ENCODE measurements around the gene ANKRD40CL.
A peak's percentile ranks its signal among the peaks of the same experiment; 100 is the strongest.

Gene ANKRD40CL

DNA sequence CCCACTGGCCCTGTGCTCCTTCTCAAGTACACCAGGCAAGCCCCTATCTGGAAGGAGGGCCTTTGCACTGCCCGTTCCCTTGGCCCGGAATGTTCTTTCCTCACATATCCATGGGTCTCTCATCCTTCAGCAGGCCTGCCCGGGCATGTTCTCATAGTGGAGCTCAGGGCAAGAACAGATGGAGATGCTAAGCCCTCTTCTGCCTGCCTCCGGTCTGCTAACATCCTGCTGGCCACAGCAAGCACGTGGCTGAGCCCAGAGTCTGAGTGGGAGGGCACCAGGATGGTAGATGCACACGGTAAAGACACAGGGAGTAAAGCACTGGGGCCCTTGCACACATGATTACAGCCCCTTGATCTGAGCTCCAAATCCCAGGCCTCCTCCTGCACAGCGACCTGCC is 19.8 kb upstream of the ANKRD40CL start:
- DNase-seq (ENCODE audit: low spot score): no peak

DNA sequence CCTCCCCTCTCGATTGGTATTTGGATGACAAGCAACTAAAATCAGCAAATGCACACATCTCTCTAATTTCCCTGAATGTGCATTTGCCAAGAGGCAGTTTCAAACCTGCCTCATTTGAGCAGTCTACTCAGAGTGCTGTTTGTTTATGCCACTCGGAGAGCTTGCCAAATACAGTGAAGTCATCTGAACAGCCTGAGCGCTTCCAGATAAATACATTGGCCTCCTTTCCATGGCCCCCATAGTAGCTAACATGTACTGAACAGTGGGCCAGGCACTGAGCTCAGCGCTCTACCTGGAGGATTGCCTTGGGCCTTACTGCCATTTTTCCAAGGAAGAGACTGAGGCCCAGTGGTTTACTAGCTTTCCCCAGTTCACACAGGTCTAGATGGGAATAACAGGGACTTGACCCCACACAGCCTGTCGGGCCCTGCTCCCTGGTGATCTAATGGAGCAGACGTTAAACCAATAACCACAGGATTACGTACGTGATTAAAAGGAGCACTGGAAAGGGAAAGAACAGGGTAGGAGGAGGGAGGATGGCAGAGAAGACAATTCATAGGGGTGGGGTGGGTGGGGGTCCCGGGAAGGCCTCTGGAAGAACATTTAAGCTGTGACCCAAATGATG is 18.7 kb upstream of the ANKRD40CL start:
- DNase-seq (ENCODE audit: low spot score): no peak

DNA sequence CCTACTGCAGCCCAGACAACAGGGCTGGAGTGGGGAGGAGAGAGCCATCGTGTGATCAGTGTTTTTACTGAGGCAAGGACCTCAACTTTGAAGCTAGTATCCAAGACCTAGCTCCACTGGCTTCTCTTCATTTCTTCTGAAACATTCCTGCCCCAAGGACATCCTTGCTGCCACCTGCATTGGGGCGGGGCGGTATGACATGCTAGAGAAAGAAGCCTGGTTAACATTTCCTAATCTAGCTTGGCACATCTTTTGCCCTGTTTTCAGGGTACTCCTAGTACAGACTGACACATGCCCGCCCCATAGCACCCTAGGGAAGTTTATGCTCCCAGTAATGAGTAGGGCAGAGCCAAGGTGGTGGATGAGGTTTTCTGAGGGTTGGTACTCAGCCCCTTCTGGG is 17.8 kb upstream of the ANKRD40CL start:
- no peak for DNase-seq (ENCODE audit: low spot score)

DNA sequence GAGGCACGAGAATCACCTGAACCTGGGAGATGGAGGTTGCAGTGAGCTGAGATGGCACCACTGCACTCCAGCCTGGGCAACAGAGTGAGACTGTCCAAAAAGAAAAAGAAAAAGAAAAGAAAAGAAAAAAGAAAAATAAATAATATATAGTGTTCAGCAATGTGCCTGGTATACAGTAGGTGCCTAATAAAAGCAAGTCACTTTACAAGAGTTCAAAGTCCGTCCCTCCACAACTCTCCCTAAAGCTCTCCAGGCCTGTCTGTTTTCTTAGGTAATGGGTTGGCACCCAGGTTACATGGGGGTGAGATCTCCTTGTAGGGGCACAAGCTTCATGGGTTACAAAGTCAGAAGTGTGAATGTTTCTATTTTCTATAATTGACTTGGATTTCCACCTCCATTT is 16.6 kb upstream of the ANKRD40CL start:
- DNase-seq (ENCODE audit: low spot score): no peak

DNA sequence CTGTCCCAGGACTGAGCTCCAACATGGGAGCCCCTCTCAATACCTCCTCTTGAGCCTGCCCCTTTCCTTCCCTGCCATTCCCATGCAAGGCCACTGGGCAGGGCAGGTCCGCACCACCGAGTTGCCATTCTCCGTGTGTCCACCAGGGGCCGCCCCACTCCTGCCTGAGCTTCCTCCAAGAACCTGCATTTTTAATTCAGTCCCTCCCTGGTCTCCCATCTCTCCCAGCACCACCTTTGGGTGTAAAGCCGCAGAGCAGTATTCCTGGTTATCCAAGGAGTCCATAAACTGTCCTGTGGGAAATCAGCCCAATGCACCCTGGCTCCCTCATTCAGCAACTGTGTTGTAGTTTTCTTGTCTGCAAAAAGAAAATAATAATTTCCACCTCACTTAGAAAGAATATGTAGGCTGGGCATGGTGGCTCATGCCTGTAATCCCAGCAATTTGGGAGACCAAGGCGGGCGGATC is 15.9 kb upstream of the ANKRD40CL start:
- peak; percentile 85 for DNase-seq (ENCODE audit: low spot score)

DNA sequence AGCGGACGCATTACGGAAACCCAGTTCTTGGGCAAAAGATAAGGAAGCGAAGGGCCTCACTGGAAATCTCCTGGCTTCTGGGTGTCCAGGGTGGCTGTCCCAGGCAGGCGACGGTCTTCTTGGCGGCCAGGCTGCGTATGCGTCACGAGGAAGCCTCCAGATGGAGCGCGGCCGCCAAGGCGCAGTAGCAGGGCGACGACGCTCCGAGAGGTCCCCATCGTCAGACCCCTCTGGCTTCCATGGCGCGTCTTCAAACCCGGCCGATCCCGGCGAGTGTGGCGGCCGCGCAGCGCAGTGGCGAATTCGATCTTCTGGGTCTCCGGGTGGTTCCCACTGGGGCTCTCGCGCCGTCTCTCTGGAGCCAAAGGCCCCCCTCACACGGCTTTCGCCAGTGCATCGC is 13.8 kb upstream of the ANKRD40CL start:
- no peak for DNase-seq (ENCODE audit: low spot score)

DNA sequence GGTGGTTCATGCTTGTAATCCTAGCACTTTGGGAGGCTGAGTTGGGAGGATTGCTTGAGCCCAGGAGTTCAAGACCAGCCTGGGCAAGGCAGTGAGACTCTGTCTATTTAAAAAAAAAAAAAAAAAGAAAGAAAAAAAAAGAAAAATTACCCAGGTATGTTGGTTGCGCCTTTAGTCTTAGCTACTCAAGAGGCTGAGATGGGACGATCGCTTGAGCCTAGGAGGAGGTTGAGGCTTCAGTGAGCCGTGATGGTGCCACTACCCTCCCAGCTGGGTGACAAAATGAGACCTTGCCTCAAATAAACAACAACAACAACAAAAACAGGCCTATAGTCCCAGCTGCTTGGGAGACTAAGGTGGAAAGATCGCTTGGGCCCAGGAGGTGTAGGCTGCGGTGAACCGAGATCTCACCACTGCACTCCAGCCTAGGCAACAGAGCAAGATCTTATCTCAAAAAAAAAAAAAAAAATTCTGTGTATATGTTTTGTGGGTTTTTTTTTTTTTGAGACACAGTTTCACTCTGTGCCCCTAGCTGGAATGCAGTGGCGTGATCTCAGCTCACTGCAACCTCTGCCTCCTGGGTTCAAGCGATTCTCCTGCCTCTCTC is 12.5 kb upstream of the ANKRD40CL start:
- DNase-seq (ENCODE audit: low spot score): no peak

DNA sequence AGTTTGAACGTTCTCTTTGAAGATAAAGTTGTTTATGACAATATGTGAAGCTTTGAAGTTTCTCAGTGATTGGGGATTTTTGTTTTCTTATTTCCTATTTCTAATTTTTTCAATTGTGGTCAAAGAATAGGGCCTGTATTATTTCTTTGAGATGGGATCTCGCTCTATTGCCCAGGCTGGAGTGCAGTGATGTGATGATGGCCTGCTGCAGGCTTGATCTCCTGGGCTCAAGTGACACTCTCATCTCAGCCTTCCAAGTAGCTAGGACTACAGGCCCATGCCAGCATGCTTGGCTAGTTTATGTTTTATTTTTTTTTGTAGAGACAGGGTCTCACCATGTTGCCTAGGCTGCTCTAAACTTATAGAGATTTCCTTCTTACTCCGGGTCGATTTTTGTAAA is 11.7 kb upstream of the ANKRD40CL start:
- DNase-seq (ENCODE audit: low spot score): no peak

DNA sequence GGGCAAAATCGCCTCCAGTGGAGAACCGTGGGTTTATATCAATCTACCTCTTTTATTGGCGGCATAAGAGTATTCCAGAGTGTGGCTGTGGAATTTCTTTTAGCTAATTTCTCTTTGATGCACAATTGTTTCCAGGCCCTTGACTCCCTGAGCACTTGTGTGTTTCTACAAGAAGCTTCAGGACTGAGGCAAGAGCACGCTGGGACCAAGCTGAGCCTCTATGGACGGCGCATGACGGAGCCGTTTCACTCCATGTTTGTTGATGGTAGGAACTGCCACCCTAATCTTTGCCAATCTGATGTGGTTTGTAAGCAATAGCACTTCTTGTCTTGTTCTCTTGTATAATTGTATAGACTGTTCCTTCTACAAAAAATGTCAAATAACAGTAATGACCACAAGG is 11.2 kb upstream of the ANKRD40CL start:
- no peak for DNase-seq (ENCODE audit: low spot score)

DNA sequence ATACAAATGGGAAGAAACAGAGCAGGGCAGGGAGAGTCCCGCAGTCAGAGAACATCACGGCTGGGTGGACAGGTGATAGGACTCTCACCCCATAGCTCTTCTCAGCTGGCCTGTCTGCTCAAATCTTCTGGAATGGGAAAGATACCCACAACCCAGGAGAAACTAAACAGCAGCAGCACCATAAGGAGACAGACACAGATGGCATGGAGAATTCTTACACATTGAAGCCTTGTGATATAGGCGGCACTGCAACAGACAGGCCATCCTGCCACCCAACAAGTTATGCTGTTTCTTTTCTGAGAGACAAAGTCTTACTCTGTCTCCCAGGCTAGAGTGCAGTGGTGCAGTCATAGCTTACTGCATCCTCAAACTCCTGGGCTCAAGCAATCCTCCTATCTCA is 8.6 kb upstream of the ANKRD40CL start:
- no peak for DNase-seq (ENCODE audit: low spot score)

DNA sequence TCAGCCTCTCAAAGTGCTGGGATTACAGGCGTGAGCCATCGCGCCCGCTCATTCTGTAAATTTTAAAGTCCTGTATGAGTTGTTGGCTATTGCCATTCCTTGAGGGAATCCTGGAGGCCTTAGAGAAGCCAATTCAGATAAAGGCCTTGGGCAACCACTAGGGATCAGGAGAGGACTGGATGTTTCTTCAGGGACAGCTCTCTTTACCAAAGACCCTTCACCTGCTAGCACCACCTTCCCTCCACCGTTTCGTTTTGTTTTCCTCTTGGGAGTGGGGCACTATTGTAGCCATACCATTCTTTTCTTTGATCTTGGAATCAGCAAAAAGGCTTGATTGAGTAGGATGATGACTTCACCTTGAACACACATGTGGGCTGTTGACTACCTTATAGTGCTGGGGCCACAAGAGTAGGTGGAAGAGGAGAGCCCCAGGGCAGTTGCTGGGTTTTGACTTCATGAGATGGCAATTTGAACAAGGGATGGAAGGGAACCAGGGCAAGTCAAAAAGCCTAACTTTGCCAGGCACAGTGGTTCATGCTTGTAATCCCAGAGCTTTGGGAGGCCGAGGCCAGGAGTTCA is 7.0 kb upstream of the ANKRD40CL start:
- DNase-seq (ENCODE audit: low spot score): no peak

DNA sequence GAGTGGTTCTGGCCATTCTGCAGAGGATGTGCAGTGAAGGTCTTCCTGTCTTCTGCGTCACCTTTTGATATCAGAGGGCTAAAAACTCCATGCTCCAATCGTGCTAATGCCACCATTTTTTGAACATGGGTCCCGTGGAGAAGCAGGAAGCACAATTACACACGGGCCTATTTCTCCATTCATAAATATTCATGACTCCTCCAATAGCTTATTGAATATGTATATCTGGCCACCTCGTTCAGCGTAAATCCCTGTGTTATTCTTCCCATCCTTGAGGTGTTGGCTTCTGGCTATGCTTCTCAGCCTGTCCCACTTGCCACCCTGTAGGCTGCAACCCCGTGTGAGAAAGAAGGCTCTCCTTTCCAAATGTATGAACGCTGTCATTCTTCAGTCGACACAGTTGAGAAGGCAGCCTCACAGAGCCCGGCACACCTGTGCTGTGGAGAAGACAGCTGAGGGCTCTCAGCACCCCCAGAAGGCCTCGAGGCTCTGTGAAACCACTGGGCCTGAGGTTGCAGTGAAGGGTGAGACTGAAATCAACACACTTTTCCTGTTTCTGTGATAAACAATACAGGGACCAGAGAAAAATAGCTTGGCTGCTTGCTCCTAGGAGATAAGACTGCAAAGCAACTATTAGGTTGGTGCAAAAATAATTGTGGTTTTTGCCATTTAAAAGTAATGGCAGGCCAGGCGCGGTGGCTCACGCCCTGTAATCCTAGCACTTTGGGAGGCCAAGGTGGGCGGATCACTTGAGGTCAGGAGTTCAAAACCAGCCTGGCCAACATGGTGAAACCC is 4.9 kb upstream of the ANKRD40CL start:
- no peak for DNase-seq (ENCODE audit: low spot score)

DNA sequence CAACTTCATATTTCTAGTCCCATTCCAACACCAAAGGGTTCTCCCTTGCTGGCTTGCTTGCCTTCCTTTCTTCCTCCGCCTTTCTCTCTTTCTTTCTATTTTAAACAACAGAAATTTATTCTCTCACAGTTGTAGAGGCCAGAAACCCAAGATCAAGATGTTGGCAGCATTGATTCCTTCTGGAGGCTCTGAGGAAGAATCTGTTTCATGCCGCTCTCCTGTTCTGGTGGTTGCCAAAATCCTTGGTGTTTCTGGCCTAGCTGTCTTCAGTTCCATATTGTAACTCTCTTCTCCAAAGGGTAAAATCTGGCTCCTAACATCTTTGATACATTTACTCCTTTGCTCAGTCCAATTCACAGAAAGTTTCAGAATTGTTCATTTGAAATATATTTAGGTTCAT is 3.0 kb upstream of the ANKRD40CL start:
- no peak for DNase-seq (ENCODE audit: low spot score)

DNA sequence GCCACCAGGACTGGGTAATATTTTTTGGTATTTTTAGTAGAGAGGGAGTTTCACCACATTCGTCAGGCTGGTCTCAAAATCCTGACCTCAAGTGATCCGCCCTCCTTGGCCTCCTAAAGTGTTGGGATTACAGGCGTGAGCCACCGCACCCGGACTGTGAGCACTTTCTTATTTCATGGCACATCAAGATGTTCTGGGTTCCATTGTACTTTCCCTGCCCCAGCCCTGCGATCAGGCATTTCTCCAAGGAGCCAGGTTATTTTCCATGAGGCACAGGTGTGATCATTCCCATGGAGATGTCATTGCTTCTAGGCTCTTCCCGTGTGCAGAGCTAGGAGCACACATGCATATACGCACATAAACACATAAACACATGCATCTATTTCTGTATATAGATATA is 2.6 kb upstream of the ANKRD40CL start:
- no peak for DNase-seq (ENCODE audit: low spot score)

DNA sequence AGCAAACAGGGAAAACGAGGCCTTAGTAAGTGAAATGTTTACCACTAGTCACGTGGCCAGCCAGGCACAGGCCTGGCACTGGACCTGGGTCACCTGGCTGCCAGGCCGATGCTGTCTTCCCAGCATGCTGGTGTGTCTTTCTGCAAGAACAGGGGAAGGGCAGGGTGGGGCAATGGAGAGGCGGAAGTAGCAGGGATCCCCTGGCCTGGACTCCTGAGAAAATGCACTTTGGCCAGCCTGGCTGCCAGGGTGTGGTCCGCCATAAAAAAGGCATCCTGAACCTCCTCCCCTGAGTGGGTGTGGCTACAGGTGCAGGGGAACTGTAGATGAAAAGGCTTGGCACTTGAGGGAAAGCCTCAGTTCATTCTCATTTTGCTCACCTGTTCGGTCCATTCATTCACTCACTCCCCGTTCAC is 1.0 kb upstream of the ANKRD40CL start:
- DNase-seq (ENCODE audit: low spot score): no peak

DNA sequence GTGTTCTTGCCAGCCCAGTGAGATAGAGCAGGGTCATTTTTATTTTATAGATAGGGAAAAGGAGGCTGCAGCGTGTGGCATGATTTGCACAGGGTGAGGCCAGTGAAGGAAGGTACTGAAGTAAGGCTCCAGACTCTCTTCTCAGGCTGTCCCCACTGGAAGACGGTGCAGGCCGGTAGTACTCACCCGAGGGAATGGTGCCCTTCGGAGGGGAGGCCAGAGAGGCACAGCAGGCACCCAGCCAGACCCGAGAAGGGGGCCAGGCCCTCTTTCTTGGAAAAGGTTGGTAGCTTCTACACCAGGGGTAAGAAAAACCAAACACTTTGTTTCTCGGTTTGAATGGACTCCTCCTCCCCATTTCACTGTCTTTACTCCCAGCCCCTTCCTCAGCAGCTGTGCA is 288 bp downstream of the ANKRD40CL start:
- no peak for DNase-seq (ENCODE audit: low spot score)

DNA sequence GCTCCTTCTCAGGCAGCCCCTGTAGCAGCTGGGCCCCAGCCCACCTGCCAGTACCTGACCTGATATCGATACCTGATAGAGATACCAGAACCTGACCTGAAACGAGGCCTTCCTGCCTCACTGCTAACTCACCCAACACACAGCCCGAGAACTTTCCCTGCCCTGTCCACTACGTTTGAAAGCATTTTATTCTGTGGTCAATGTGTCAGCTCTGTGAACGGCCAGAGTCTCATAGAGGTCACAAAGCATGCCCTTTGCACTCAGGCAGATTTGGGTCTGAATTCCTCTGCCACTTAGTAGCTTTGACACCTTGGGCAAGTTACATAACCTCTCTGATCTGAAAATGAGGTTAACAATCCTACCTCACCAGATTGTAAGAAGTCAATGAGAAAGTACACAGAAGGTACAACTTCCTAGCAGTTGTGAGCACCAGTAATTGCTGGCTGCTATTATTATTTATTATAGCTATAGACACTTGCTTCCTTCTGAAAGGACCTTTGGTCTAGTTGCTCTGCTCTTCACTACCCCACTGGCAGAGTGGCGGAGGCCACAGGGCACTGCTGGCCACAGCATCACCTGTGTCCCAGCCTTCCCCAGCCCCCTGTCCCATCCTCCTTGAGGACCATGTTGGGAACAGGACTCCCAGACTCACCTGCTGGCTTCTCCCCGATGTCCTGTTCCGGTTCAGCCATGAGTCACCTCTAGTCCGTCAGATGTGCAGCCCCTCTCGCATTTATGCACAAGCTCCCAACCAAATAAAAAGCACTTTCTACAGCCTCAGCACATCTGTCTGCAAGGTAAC is 895 bp downstream of the ANKRD40CL start:
- DNase-seq (ENCODE audit: low spot score): peak; percentile 27

DNA sequence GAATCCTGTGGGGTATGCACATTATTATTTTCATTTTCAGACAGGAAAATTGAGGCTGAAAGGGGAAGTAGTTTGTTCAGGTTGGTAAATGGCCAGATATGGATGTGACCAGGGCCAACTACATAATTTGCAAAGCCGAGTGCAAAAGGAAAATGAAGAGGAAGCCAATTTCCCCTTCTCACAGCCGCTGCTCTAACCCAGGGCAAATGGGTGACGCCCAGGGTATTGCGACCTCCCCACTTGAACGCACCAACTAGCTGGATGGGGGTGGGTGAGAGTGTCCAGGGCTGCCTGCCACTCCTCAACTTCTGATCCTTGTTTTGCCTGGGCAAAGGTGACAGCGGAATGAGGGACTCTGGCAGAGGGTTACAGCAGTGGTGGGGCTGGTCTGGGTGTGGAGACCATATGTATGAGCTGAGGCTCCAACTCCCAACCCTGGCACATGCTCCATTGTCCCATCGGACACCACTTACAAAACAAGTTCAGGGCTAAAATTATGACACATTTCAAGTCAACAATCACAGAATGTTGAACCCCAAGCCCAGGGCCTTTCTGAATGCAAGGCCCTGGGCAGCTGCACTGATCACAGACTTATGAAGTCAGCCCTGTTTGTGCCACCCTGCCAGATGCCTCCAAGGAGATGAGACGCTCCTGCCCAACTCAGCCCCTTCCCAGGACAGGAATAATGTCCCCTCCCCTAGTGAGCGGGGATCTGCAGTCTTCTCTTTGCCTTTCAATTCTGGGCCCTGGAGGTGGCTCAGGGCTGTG is 1.7 kb downstream of the ANKRD40CL start:
- DNase-seq (ENCODE audit: low spot score): no peak

DNA sequence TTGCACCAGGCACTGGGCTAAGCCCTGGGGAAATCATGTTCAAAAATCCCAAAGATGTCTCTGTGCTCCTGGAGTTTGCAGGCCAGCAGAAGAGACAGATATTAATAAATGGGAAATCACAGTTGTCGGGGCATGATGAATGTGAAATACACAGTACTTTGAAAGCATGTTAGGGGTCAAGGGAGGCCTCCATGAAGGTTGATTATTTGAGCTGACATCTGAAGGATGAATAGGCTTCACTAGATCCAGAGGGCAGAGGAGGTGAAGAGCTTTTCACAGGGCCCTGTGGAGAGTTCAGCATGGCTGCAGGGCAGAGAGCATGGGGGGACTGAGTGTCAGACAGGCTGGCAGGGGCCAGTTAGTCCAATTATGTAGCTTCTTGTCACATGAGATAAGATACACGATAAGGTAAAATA is 2.6 kb downstream of the ANKRD40CL start:
- no peak for DNase-seq (ENCODE audit: low spot score)

DNA sequence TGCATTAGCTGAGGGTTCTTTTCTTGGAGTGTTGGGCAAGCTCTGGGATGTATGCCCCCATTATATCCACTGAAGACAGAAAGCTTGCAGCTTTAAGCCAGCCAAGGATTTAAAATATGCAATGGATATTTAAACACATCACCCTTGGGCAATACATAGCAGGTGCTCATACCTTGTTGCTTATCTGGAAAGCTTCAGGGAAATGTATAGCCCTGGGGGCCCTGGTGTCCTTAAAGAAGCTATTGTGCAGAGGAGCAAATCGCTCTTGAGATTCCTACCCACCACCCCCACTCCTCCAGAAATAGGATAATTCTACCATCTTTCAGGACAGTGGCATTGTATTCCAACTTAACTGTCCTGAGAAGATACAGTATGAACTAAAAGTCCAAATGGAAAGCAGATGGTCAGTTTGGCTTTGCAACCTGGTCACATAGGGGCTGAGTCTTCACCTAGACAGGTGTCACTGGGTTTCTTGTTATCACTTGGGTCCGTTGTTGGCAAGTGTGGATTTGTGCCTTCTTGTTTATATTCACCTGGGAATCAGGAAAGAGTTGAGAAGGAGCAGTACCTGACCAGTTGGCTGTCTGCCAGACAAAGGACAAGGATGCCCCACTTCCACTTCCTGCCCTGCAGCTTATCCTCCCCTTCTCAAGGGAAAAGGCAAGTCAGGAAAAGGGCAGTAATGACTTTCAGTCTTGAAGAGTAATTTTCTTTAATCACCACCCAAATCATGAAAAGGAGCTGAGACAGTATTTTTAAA is 3.4 kb downstream of the ANKRD40CL start:
- DNase-seq (ENCODE audit: low spot score): peak; percentile 39

DNA sequence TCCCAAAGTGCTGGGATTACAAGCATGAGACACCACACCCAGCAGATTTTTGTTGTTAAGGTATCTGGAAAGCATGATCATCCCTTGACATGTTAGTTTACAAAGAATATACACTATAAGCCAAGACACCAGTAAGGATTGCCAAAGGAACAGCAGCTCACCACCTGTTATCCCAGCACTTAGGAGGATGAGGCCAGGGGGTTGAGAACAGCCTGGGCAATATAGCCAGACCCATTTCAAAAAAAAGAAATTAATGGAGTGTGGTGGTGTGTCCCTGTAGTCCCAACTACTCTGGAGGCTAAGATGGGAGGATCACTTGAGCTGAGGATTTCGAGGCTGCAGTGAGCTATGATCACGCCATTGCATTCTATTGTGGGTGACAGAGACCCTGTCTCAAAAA is 5.1 kb downstream of the ANKRD40CL start:
- no peak for DNase-seq (ENCODE audit: low spot score)
